A549 (cell line): ENCODE measurements around the gene SHKBP1. TPM values are rescaled to one million over a fixed set of nuclear protein-coding genes. Genes with fewer than 3 reads are reported as not detected.

Experiments used
- ATAC-seq, 2 experiments: fragments of 200-7000 bp in 1 of 2; fragments of >200 bp in 1 of 2; cut with Nextera tagmentation in 1 of 2; cut with Tn5 transposase in 1 of 2; 3 replicates each; pipeline versions ENCODE4 v1.8.0 to v1.9.1; 2018 to 2020; ENCODE audit warnings: mild to moderate bottlenecking in 1 of 2, moderate library complexity in 1 of 2
- CTCF ChIA-PET: fragments of 300-600 bp; sonication (Branson Sonifier 250); formaldehyde crosslinking; extraction: SDS; loops from one replicate; lab custom pipeline; 2021; ENCODE audit warnings: antibody characterized with exemption, inconsistent platforms; lab: Yijun Ruan, JAX
- POLR2A ChIA-PET: fragments of 350-600 bp; formaldehyde crosslinking; extraction: SDS; loops from one replicate; lab custom pipeline; 2021; ENCODE audit warnings: antibody characterized with exemption, inconsistent platforms; lab: Yijun Ruan, JAX
- DNase-seq, 2 experiments: peaks; one replicate each; pipeline versions ENCODE4 v3.0.0 to v3.0.0-alpha.2; 2011 to 2016; ENCODE audit warnings: low read depth in 1 of 2, low spot score in 1 of 2
- FAIRE-seq: peaks from 2 replicates; lab custom pipeline; 2011; peaks lifted over from hg19 to GRCh38; lab: Jason Lieb, UNC
- H3K27ac ChIP-seq, 2 experiments: fragments of >200 bp; sonication (Bioruptor Twin); formaldehyde crosslinking; 3 replicates each; pipeline ENCODE4 v1.5.1; 2016 to 2017
- H3K4me1 ChIP-seq: fragments of >200 bp; sonication (Bioruptor Twin); formaldehyde crosslinking; 3 replicates; pipeline ENCODE4 v1.6.1; 2016
- H3K4me2 ChIP-seq: fragments of >200 bp; sonication (Bioruptor Twin); formaldehyde crosslinking; 3 replicates; pipeline ENCODE4 v1.6.1; 2016
- H3K4me3 ChIP-seq: fragments of >200 bp; sonication (Bioruptor Twin); formaldehyde crosslinking; 3 replicates; pipeline ENCODE4 v1.5.1; 2016
- H3K9me3 ChIP-seq: fragments of >200 bp; sonication (Bioruptor Twin); formaldehyde crosslinking; 3 replicates; pipeline ENCODE4 v1.6.1; 2016
- CHD4 ChIP-seq: fragments of 200-600 bp; sonication (generic); IDR thresholded peaks from 2 replicates; pipeline ENCODE4 v1.6.1; 2016; ENCODE audit warnings: antibody characterized with exemption, mild to moderate bottlenecking, borderline replicate concordance
- ESRRA ChIP-seq: fragments of 150-350 bp; IDR thresholded peaks from 2 replicates; pipeline ENCODE4 v1.6.1; 2014; ENCODE audit warnings: mild to moderate bottlenecking, low read length, borderline replicate concordance
- FOXS1 ChIP-seq: fragments of 250-450 bp; sonication (Bioruptor Pico); IDR thresholded peaks from 2 replicates; pipeline ENCODE4 v1.5.0; 2020; ENCODE audit warnings: mild to moderate bottlenecking, moderate library complexity
- HDAC2 ChIP-seq: fragments of 200-600 bp; sonication (generic); IDR thresholded peaks from 2 replicates; pipeline ENCODE4 v1.6.1; 2016
- HOXA7 ChIP-seq: fragments of 250-450 bp; sonication (Bioruptor Pico); IDR thresholded peaks from 2 replicates; pipeline ENCODE4 v1.5.0; 2020; ENCODE audit warnings: mild to moderate bottlenecking, moderate library complexity
- HOXB13 ChIP-seq: fragments of 250-450 bp; sonication (Bioruptor Pico); IDR thresholded peaks from 2 replicates; pipeline ENCODE4 v1.5.0; 2020; ENCODE audit warnings: low read depth, mild to moderate bottlenecking, moderate library complexity
- JUNB ChIP-seq: fragments of >200 bp; sonication (Bioruptor Twin); formaldehyde crosslinking; IDR thresholded peaks from 2 replicates; pipeline ENCODE4 v1.6.1; 2016
- KDM1A ChIP-seq: fragments of 200-600 bp; sonication (generic); IDR thresholded peaks from 2 replicates; pipeline ENCODE4 v1.6.1; 2016; ENCODE audit warnings: low read depth, mild to moderate bottlenecking
- KDM5A ChIP-seq: fragments of 200-600 bp; sonication (generic); IDR thresholded peaks from 2 replicates; pipeline ENCODE4 v1.6.1; 2016; ENCODE audit warnings: antibody characterized with exemption, mild to moderate bottlenecking
- NPAS2 ChIP-seq: fragments of 250-450 bp; sonication (Bioruptor Pico); IDR thresholded peaks from 2 replicates; pipeline ENCODE4 v1.8.0; 2022; ENCODE audit warnings: mild to moderate bottlenecking, moderate library complexity, borderline replicate concordance
- PHF8 ChIP-seq: fragments of 200-600 bp; sonication (generic); IDR thresholded peaks from 2 replicates; pipeline ENCODE4 v1.6.1; 2016; ENCODE audit warnings: low read depth, mild to moderate bottlenecking, antibody characterized with exemption, moderate library complexity, borderline replicate concordance
- SREBF2 ChIP-seq: fragments of 450-650 bp; IDR thresholded peaks from 2 replicates; pipeline ENCODE4 v1.6.1; 2014; ENCODE audit warnings: mild to moderate bottlenecking, moderate library complexity
- ZC3H11A ChIP-seq: fragments of 450-650 bp; IDR thresholded peaks from 2 replicates; pipeline ENCODE4 v1.6.1; 2014; ENCODE audit warnings: antibody characterized with exemption, mild to moderate bottlenecking
- ZFP36 ChIP-seq: fragments of 450-650 bp; IDR thresholded peaks from 2 replicates; pipeline ENCODE4 v1.6.1; 2014; ENCODE audit warnings: borderline replicate concordance; ENCODE audit not compliant: partially characterized antibody
- WGBS: methylation state at CpG from one replicate; pipeline ENCODE4 v1.1.6; 2017; ENCODE audit errors: missing lambda C conversion rate; 5-methylcytosine and 5-hydroxymethylcytosine counted together
- polyA plus RNA-seq, 4 experiments: library from polyadenylated mRNA; depleted of rRNA in 3 of 4; stranded (reverse); fragments of >200 nt; fragmentation: RNase III in 1 of 4; extraction: RNeasy Plus Mini Kit Qiagen cat#74134 plus additional on column Dnase treatment in 1 of 4; gene quantifications; 2 replicates in 3 of 4; 3 replicates in 1 of 4; pipeline ENCODE4 v1.2.3, GENCODE V29; 2011 to 2017
- TF ChIP-seq, protein P1 (sequence below): fragments of 250-450 bp; sonication (Bioruptor Pico); IDR thresholded peaks from 2 replicates; pipeline ENCODE4 v1.5.0; 2020; ENCODE audit warnings: low read depth, mild to moderate bottlenecking, moderate library complexity
- TF ChIP-seq, protein P2 (sequence below): fragments of 250-450 bp; sonication (Bioruptor Pico); IDR thresholded peaks from 2 replicates; pipeline ENCODE4 v1.5.0; 2021; ENCODE audit warnings: mild to moderate bottlenecking, moderate library complexity, borderline replicate concordance
- TF ChIP-seq, protein P3 (sequence below): fragments of 200-600 bp; sonication (generic); IDR thresholded peaks from 2 replicates; pipeline ENCODE4 v1.6.1; 2016; ENCODE audit warnings: antibody characterized with exemption, mild to moderate bottlenecking, moderate library complexity
- TF ChIP-seq, protein P4 (sequence below): IDR thresholded peaks from 2 replicates; pipeline ENCODE4 v1.6.1; 2012

Gene SHKBP1
- polyA plus RNA-seq, 2 of the 4 experiments (the other 2 are of a cell fraction), result 75.2 to 123 TPM

DNA sequence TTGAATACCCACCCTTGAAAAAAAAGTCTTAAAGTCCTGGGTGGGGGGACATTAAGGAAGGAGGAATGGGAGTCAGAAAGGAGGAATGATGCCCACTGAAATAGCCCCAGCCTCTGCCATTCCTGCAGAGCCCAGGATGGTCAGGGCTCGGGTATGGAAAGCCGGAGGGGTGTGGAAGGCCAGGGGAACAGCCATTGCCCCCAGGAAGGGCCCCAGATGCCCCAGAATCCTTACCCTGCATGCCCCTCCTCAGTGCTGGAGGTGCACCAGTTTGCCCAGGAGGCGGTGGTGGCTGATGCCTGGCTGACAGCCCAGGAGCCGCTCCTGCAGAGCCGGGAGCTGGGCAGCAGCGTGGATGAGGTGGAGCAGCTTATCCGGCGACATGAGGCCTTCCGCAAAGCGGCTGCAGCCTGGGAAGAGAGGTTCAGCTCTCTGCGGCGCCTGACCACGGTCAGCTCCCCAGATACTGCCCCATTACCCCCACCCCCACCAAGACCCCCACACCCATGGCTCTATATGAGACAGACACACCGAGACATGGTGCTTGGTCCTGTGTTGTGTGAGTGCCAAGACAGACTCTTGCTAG is 10.7 kb upstream of the SHKBP1 start:
- FAIRE-seq, result no peak
- Histone ChIP-seq H3K9me3 (no peaks in the 10 kb centered on the region), H3K4me3 (no peak overlapping the region), H3K4me2 (no peak overlapping the region), H3K4me1 (peaks cover 13% of the 10 kb centered on the region), H3K27ac (no peak overlapping the region)
- no peak for DNase-seq
- POLR2A ChIA-PET, result no interaction called here
- CTCF ChIA-PET, result interaction anchor here (1.2 to 58.9 kb wide), 5 partner anchors 13 to 145 kb away, joined by 3 to 2247 read pairs (median 328); partner anchors contain the start of gene LTBP4
- no peak for ATAC-seq
- TF ChIP-seq, protein P1, sequence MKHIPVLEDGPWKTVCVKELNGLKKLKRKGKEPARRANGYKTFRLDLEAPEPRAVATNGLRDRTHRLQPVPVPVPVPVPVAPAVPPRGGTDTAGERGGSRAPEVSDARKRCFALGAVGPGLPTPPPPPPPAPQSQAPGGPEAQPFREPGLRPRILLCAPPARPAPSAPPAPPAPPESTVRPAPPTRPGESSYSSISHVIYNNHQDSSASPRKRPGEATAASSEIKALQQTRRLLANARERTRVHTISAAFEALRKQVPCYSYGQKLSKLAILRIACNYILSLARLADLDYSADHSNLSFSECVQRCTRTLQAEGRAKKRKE (CRISPR knock-in tag), result no peak
- TF ChIP-seq, protein P2, sequence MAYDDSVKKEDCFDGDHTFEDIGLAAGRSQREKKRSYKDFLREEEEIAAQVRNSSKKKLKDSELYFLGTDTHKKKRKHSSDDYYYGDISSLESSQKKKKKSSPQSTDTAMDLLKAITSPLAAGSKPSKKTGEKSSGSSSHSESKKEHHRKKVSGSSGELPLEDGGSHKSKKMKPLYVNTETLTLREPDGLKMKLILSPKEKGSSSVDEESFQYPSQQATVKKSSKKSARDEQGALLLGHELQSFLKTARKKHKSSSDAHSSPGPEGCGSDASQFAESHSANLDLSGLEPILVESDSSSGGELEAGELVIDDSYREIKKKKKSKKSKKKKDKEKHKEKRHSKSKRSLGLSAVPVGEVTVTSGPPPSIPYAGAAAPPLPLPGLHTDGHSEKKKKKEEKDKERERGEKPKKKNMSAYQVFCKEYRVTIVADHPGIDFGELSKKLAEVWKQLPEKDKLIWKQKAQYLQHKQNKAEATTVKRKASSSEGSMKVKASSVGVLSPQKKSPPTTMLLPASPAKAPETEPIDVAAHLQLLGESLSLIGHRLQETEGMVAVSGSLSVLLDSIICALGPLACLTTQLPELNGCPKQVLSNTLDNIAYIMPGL, result no peak
- WGBS, result 84% methylated on average over 14 of the region's 14 CpGs

DNA sequence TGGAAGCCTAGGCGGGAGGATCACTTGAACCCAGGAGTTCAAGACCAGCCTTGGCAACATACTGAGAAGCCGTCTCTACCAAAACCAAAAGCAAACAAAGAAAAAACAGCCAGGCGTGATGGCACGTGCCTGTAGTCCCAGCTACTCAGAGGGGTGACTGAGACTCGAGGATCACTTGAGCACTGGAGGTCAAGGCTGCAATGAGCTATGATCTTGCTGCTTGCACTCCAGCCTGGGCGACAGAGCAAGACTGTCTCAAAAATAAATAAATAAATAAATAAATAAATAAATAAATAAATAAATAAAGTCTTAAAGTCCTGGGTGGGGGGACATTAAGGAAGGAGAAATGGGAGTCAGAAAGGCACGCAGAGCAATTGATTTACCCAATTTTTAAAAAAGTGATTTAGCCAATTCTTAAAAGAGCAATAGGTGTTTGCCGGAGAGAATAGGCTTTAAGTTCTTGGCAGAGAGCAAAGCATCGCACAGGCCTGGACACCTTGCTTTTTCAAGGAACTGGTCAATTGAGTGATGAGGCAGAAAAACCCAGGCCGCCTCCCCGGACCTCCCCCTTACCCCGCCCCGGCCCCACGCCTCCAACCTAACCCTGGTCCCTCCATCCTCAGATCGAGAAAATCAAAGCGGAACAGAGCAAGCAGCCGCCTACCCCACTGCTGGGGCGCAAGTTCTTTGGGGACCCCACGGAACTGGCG is 9.5 kb upstream of the SHKBP1 start:
- ATAC-seq (no peak), FAIRE-seq (no peak), DNase-seq (peak in 1 of 2 experiments; percentile 48)
- H3K4me3 ChIP-seq, result peak overlapping the region; percentile 40
- TF ChIP-seq ZC3H11A (peak; percentile 100), CHD4 (no peak)
- 53% methylated on average over 20 of the region's 20 CpGs for WGBS
- peak overlapping the region; percentile 19 to 73; a peak in 4 of 6 replicates for H3K27ac ChIP-seq
- ChIA-PET POLR2A (interaction anchor here (0.6 to 0.7 kb wide), 2 partner anchors 43 to 62 kb away, joined by 5 to 6 read pairs; no protein-coding TSS in a partner anchor), CTCF (interaction anchor here (2.3 to 58.9 kb wide), 5 partner anchors 14 to 103 kb away, joined by 10 to 2247 read pairs (median 328); partner anchors contain the start of gene LTBP4)
- H3K9me3 ChIP-seq, result no peaks in the 10 kb centered on the region
- H3K4me1 ChIP-seq, result peaks cover 17% of the 10 kb centered on the region
- H3K4me2 ChIP-seq, result peak overlapping the region; percentile 87

DNA sequence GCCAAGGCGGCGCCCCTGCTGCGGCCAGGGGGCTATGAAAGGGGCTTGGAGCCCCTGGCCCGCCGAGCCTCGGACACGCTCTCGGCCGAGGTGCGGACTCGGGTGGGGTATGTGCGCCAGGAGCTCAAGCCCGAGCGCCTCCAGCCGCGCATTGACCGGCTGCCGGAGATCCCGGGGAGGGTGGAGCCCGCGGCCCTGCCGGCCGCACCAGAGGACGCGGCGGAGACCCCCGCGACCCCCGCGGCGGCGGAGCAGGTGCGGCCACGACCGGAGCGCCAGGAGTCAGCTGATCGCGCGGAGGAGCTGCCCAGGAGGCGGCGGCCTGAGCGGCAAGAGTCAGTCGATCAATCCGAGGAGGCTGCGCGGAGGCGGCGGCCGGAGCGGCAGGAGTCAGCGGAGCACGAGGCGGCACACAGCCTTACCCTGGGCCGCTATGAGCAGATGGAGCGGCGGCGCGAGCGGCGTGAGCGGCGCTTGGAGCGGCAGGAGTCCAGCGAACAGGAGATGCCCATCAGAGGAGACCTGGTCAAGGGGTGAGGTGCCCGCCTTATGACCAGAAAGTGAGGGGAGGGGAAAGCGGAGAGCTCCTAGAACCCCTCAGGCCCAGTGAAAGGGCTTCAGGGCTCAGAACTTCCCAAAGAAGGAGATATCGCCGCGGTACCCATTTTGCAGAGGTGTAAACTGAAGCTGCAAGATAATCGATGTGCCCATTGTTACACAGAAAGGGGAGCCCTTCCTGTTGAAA is 8.8 kb upstream of the SHKBP1 start:
- DNase-seq (no peak), FAIRE-seq (no peak)
- peak overlapping the region; percentile 87 for H3K4me2 ChIP-seq
- H3K9me3 ChIP-seq, result no peaks in the 10 kb centered on the region
- peak; percentile 83; the same call in 1 of the 2 replicates for TF ChIP-seq HDAC2
- no peak for TF ChIP-seq SREBF2
- TF ChIP-seq PHF8, result no peak
- no peak for TF ChIP-seq NPAS2 (CRISPR knock-in tag)
- TF ChIP-seq, protein P2, result no peak
- TF ChIP-seq JUNB, result no peak
- TF ChIP-seq, protein P3, sequence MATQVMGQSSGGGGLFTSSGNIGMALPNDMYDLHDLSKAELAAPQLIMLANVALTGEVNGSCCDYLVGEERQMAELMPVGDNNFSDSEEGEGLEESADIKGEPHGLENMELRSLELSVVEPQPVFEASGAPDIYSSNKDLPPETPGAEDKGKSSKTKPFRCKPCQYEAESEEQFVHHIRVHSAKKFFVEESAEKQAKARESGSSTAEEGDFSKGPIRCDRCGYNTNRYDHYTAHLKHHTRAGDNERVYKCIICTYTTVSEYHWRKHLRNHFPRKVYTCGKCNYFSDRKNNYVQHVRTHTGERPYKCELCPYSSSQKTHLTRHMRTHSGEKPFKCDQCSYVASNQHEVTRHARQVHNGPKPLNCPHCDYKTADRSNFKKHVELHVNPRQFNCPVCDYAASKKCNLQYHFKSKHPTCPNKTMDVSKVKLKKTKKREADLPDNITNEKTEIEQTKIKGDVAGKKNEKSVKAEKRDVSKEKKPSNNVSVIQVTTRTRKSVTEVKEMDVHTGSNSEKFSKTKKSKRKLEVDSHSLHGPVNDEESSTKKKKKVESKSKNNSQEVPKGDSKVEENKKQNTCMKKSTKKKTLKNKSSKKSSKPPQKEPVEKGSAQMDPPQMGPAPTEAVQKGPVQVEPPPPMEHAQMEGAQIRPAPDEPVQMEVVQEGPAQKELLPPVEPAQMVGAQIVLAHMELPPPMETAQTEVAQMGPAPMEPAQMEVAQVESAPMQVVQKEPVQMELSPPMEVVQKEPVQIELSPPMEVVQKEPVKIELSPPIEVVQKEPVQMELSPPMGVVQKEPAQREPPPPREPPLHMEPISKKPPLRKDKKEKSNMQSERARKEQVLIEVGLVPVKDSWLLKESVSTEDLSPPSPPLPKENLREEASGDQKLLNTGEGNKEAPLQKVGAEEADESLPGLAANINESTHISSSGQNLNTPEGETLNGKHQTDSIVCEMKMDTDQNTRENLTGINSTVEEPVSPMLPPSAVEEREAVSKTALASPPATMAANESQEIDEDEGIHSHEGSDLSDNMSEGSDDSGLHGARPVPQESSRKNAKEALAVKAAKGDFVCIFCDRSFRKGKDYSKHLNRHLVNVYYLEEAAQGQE, result no peak
- TF ChIP-seq ZFP36, result peak; percentile 99
- peak; percentile 50; the same call in 1 of the 2 replicates for TF ChIP-seq KDM1A
- TF ChIP-seq ESRRA, result no peak
- TF ChIP-seq FOXS1 (CRISPR knock-in tag), result no peak
- TF ChIP-seq, protein P4, sequence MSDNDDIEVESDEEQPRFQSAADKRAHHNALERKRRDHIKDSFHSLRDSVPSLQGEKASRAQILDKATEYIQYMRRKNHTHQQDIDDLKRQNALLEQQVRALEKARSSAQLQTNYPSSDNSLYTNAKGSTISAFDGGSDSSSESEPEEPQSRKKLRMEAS, result peak; percentile 51; the same call in 1 of the 2 replicates
- TF ChIP-seq KDM5A, result no peak
- no peak for TF ChIP-seq HOXB13 (CRISPR knock-in tag)
- TF ChIP-seq HOXA7 (CRISPR knock-in tag), result no peak
- TF ChIP-seq, all 56 proteins: peak for 4
- 36% methylated on average over 69 of the region's 70 CpGs for WGBS
- no peak for ATAC-seq
- H3K4me1 ChIP-seq, result peaks cover 17% of the 10 kb centered on the region
- peak overlapping the region; percentile 19 to 73; a peak in 4 of 6 replicates for H3K27ac ChIP-seq
- ChIA-PET CTCF (interaction anchor here (0.9 to 58.9 kb wide), 9 partner anchors 15 to 147 kb away, joined by 3 to 2247 read pairs (median 21); partner anchors contain the start of gene LTBP4), POLR2A (interaction anchor here (0.6 to 0.7 kb wide), 2 partner anchors 42 to 63 kb away, joined by 5 to 6 read pairs; no protein-coding TSS in a partner anchor)
- peak overlapping the region; percentile 40 for H3K4me3 ChIP-seq
